Testis (tissue), 2 donors: ENCODE measurements around the gene TMEM150C.

ENCODE experiments used
- CTCF ChIP-seq, 3 experiments: fragments of 450-650 bp in 2 of 3; fragments of 200-600 bp in 1 of 3; sonication (generic) in 1 of 3; IDR thresholded peaks; one replicate each; pipeline ENCODE4 v1.5.1; 2016 to 2019; ENCODE audit warnings: antibody characterized with exemption in 3 of 3, mild to moderate bottlenecking in 2 of 3, moderate library complexity in 1 of 3
- POLR2A ChIP-seq: fragments of 450-650 bp; IDR thresholded peaks from one replicate; pipeline ENCODE4 v1.6.1; 2017; ENCODE audit warnings: antibody characterized with exemption, mild to moderate bottlenecking, moderate library complexity

- TF ChIP-seq CTCF (IDR thresholded peaks at IDR 0.05) (no peak), POLR2A (no peak)
Measured at GRCh38 chr4:82585690-82586435, 24.1 kb upstream of the TMEM150C start.
